HEK293T (cell line): ENCODE data around the gene RBMXL3.

Source experiments
- BHLHE40 ChIP-seq: fragments of 450-650 bp; IDR thresholded peaks from 2 replicates; pipeline ENCODE4 v1.6.1; 2016; ENCODE audit warnings: mild to moderate bottlenecking, moderate library complexity, borderline replicate concordance
- FOXA1 ChIP-seq: fragments of 450-650 bp; IDR thresholded peaks from 2 replicates; pipeline ENCODE4 v1.6.1; 2016; ENCODE audit warnings: mild to moderate bottlenecking
- FOXK2 ChIP-seq: fragments of 450-650 bp; IDR thresholded peaks from 2 replicates; pipeline ENCODE4 v1.6.1; 2016; ENCODE audit warnings: mild to moderate bottlenecking
- FOXM1 ChIP-seq: fragments of 450-650 bp; IDR thresholded peaks from 2 replicates; pipeline ENCODE4 v1.6.1; 2017; ENCODE audit warnings: mild to moderate bottlenecking, borderline replicate concordance
- HDGF ChIP-seq: fragments of 450-650 bp; IDR thresholded peaks from 2 replicates; pipeline ENCODE4 v1.6.1; 2017; ENCODE audit warnings: antibody characterized with exemption, borderline replicate concordance
- NFRKB ChIP-seq: fragments of 450-650 bp; IDR thresholded peaks from 2 replicates; pipeline ENCODE4 v1.6.1; 2016; ENCODE audit warnings: mild to moderate bottlenecking, moderate library complexity
- SP1 ChIP-seq: fragments of 450-650 bp; IDR thresholded peaks from 2 replicates; pipeline ENCODE4 v1.6.1; 2017
- SUZ12 ChIP-seq: fragments of 450-650 bp; IDR thresholded peaks from 2 replicates; pipeline ENCODE4 v1.6.1; 2016; ENCODE audit warnings: mild to moderate bottlenecking
- TARDBP ChIP-seq: fragments of 450-650 bp; IDR thresholded peaks from 2 replicates; pipeline ENCODE4 v1.6.1; 2016
- TF ChIP-seq, protein P1 (sequence below): fragments of 450-650 bp; IDR thresholded peaks from 2 replicates; pipeline ENCODE4 v1.6.1; 2016

DNA sequence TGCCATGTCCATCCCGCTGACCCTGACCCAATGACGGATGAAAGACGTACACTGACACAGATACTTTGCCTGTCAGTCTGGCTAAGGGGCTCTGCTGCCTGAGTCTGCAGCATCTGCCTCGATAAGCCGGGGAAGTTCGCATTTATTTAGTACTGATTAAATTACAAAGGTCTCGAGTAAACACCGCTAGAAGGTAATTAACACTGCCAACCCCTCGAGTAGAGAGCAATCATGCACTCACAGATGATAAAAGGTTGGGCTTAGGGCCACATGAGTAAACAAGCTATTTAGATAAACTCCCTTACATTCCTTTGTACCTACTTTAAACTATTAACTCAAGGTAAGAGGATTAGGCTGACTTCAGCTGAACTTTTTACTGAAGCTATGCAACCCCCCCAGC lies 16.0 kb upstream of the RBMXL3 start:
- TF ChIP-seq FOXK2 = no peak
- TF ChIP-seq HDGF = no peak
- TF ChIP-seq FOXA1 = no peak
- no peak for TF ChIP-seq FOXM1
- TF ChIP-seq, protein P1, sequence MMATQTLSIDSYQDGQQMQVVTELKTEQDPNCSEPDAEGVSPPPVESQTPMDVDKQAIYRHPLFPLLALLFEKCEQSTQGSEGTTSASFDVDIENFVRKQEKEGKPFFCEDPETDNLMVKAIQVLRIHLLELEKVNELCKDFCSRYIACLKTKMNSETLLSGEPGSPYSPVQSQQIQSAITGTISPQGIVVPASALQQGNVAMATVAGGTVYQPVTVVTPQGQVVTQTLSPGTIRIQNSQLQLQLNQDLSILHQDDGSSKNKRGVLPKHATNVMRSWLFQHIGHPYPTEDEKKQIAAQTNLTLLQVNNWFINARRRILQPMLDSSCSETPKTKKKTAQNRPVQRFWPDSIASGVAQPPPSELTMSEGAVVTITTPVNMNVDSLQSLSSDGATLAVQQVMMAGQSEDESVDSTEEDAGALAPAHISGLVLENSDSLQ = no peak
- no peak for TF ChIP-seq NFRKB
- TF ChIP-seq SUZ12 = no peak
- no peak for TF ChIP-seq TARDBP
- TF ChIP-seq SP1 = no peak
- no peak for TF ChIP-seq BHLHE40
